ENCODE measurements around the gene THRSP. TPM values are rescaled to one million over a fixed set of nuclear protein-coding genes. Genes with fewer than 3 reads are reported as not detected.

THRSP gene
- total and polyA plus RNA-seq, 2 of the 4 experiments (the other 2 are of a cell fraction) = not detected

- Histone ChIP-seq H2BK20ac (ENCODE audit: low read depth, low read length) (no peak overlapping the region), H2BK5ac (ENCODE audit: low read depth, low read length, poor library complexity, severe bottlenecking) (no peak overlapping the region), H3K27ac (ENCODE audit: insufficient read depth, low read length) (no peak overlapping the region), H4K20me1 (ENCODE audit: insufficient read depth, low read length) (peaks cover 32% of the 10 kb centered on the region), H3K79me1 (ENCODE audit: low read depth in 1 of 2, low read length in 2 of 2) (peaks cover 8 to 51% of the 10 kb centered on the region in 2 experiments), H3K4me2 (ENCODE audit: low read depth, low read length) (peak overlapping the region; percentile 38), H3K56ac (ENCODE audit: extremely low read depth, insufficient read depth, low read length) (peak overlapping the region; percentile 66), H3K9me3 (ENCODE audit: control insufficient read depth, insufficient read depth, low read length) (no peaks in the 10 kb centered on the region), H3K36me3 (ENCODE audit: control insufficient read depth, insufficient read depth, low read length) (0 out of 2 replicates have a peak, but pooled peaks cover 2% of the 10 kb centered on the region), H3K4me3 (ENCODE audit: insufficient read depth, low read depth, low read length) (peak overlapping the region; percentile 78), H2AK5ac (ENCODE audit: low read depth, low read length) (peak overlapping the region; percentile 38; the same call in 1 of the 2 replicates), H4K91ac (ENCODE audit: insufficient read depth, low read depth, low read length) (no peak overlapping the region), H2AK9ac (replicated peaks; ENCODE audit: low read depth, low read length, poor library complexity) (peak overlapping the region; percentile 92), H4K8ac (ENCODE audit: low read depth in 2 of 2, low read length in 2 of 2) (peak overlapping the region; percentile 93 to 99; a peak in 1 of 4 replicates), H3K23ac (ENCODE audit: low read depth, low read length) (peak overlapping the region; percentile 99), H3K27me3 (ENCODE audit: control insufficient read depth, insufficient read depth, low read length) (no peaks in the 10 kb centered on the region), H2BK15ac (ENCODE audit: low read depth, low read length) (no peak overlapping the region), H2BK120ac (ENCODE audit: low read depth, low read length) (no peak overlapping the region), H3K9ac (ENCODE audit: low read depth, low read length) (peak overlapping the region; percentile 91), H3K4ac (ENCODE audit: low read depth, low read length) (peak overlapping the region; percentile 90; the same call in 1 of the 2 replicates), H4K5ac (ENCODE audit: low read depth, low read length) (no peak overlapping the region), H3K18ac (ENCODE audit: low read depth, low read length) (no peak overlapping the region), H3K4me1 (ENCODE audit: control insufficient read depth, insufficient read depth, low read length) (peaks cover 4% of the 10 kb centered on the region; the same call in 1 of the 2 replicates), H2AFZ (replicated peaks; ENCODE audit: low read length, poor library complexity) (no peak overlapping the region), H3K14ac (replicated peaks; ENCODE audit: low read depth, low read length) (peak overlapping the region; percentile 94; the same call in 1 of the 2 replicates), H3K9me1 (ENCODE audit: insufficient read depth, low read length) (peaks cover 17% of the 10 kb centered on the region)
- POLR2A ChIA-PET (ENCODE audit: unreplicated experiment) = interaction anchor here (0.5 to 0.9 kb wide), 4 partner anchors 12 to 99 kb away, joined by 3 to 4 read pairs (median 4); no protein-coding TSS in a partner anchor
- 45% methylated on average over 7 of the region's 21 CpGs; no CpG with 5 or more reads in 1 of the 2 experiments for WGBS, 2 experiments (ENCODE audit: extremely low coverage in 2 of 2, insufficient read length in 1 of 2)
- in situ Hi-C loops (cut with MboI; ENCODE audit: low sequenced_read_pairs) (no loop called here), intact Hi-C loops (cut with micrococcal nuclease) (no loop called here), dilution Hi-C loops (cut with HindIII; ENCODE audit: low sequenced_read_pairs, unreplicated experiment) (no loop called here)
- ATAC-seq (ENCODE audit: low read depth) (no peak), DNase-seq (no peak)
- CTCF ChIA-PET = interaction anchor here (0.6 to 1.1 kb wide), 2 partner anchors 20 to 32 kb away, joined by 3 read pairs; no protein-coding TSS in a partner anchor
- BruUV-seq (replicated peaks) = no TSS peak
- no peak for TF ChIP-seq MXI1 (IDR thresholded peaks at IDR 0.05; ENCODE audit: borderline replicate concordance, low read depth, low read length)
- no peak for TF ChIP-seq RAD21 (IDR thresholded peaks at IDR 0.05; ENCODE audit: low read length)
- no peak for TF ChIP-seq RCOR1 (IDR thresholded peaks at IDR 0.05; ENCODE audit: insufficient replicate concordance, low read length)
- TF ChIP-seq NFE2L2 (IDR thresholded peaks at IDR 0.05; ENCODE audit: low read depth, low read length) = no peak
Observed at GRCh38 chr11:78078218-78079167, 14.8 kb downstream of the THRSP start.

Measured in IMR-90 (cell line).